ENCODE results near the gene IFNAR1.
"Not testable (repeated sequence)": the region's sequence is repeated elsewhere in the genome, so short reads cannot be mapped to it uniquely, and the experiment has no call there.

IFNAR1 gene

GRCh38 chr21:33350676-33351075 is 25.9 kb downstream of the IFNAR1 start:
- DNase-seq, result no peak

GRCh38 chr21:33355355-33355754 is 30.6 kb downstream of the IFNAR1 start:
- DNase-seq, result no peak

DNA sequence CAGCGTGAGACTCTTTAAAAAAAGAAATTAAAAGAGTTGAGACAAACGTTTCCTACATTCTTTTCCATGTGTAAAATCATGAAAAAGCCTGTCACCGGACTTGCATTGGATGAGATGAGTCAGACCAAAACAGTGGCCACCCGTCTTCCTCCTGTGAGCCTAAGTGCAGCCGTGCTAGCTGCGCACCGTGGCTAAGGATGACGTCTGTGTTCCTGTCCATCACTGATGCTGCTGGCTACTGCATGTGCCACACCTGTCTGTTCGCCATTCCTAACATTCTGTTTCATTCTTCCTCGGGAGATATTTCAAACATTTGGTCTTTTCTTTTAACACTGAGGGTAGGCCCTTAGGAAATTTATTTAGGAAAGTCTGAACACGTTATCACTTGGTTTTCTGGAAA is 31.2 kb downstream of the IFNAR1 start:
- no peak for DNase-seq

DNA sequence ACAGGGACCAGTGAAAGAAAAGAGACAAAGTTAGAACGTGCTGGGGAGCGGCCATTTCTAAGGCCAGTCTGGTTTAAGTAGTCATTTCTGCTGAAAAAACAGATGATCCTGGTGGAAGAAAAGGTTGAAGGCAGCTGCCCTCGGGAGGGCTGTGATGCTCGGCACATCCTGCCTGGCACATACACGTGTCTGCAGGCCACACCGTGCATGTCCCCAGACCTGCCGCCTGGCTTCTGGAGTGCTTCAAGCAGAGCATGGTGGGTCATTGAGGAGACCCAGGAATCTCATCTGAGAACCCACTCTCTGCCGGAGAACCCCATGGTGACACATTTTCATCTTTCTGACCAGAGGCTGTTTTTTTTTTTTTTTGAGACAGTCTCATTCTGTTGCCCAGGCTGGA is 32.4 kb downstream of the IFNAR1 start:
- no peak for DNase-seq

DNA sequence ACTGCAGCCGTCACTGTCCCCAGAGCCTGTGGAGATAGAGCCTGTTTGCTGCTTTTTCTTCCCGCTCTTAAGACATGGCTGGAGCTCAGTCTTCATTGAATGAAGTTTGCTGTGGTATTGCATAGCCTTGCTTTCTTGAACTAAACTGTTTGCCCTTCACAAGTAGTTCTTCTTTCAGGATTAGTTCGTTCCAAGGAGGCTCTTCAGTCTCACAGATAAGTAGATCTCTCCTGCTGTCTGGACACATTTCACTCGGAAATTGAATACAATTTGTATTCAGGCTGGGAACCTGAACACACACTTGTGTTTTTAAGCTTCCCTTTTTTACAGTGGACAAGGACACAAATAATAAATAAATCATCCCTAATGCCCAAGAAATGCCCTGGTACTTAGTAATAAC is 34.7 kb downstream of the IFNAR1 start:
- no peak for DNase-seq

DNA sequence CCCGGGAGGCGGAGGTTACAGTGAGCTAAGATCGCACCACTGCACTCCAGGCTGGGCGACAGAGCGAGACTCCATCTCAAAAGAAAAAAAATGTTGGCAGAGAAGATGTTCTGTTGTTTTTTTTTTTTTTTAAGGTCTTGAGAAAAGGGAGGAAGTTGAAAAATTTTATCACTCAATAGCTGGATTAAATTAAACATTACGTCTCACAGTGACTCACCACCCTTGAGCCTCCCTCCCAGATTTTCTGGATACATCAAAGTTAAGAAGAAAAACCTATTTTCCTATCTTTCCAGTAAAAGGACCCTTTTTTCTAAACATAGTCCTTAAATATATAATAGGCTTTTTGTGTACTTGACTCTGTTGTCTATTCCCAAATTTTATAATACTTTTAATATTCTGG is 35.5 kb downstream of the IFNAR1 start:
- no peak for DNase-seq

DNA sequence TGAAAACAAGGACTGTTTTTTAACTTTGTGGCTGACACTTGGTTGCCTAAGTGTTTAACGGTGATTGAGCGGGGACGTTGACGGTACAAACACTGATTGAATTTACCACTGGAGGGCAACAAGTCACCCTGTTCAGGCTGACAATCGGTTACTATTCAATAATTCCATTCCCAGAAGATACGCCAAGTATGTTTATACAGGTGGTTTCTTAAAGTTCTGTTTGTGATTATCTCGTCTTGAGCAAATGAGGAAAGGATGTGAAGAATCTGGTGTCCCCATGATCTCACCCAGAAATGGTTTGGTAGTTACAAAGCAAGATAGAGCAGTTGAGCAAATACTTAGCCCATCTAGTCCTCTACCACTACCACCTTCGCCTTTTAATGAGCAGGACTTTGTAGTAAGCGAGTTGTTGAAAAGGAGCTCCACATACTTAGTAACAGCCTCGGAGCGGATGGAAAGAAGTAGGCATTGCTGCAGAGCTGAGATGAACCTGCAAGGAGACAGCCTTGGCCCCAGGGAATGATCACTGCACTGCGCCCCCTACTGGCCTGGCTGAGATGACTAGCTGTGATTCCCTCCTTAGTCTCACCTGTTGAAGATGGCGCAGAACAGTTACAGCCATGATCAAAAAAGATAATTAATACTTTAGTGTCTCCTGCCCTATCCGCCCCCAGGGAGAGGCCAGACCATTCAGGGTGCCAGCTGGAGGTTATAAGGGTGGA is 36.3 kb downstream of the IFNAR1 start:
- peak; percentile 63 for DNase-seq

GRCh38 chr21:33362044-33362555 is 37.3 kb downstream of the IFNAR1 start:
- DNase-seq, result no peak

GRCh38 chr21:33363911-33364609 is 39.3 kb downstream of the IFNAR1 start:
- not testable (repeated sequence) for DNase-seq

DNA sequence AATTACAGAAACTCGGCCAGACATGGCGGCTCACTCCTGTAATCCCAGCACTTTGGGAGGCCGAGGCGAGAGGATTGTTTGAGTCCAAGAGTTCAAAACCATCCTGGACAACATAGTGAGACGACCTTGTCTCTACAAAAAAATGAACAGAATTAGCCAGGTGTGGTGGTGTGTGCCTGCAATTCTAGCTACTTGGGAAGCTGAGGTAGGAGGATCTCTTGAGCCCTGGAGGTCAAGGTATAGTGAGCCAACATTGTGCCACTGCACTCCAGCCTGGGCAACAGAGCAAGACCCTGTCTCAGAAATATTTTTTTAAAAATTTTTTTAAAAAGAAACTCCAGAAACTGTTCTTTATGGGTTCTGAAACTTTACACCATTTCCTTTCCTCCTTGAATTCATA is 40.1 kb downstream of the IFNAR1 start:
- DNase-seq, result no peak

- DNase-seq, result no peak
Measured at GRCh38 chr21:33367309-33367973, 42.7 kb downstream of the IFNAR1 start.

- no peak for DNase-seq
Measured at GRCh38 chr21:33368124-33368523, 43.4 kb downstream of the IFNAR1 start.

DNA sequence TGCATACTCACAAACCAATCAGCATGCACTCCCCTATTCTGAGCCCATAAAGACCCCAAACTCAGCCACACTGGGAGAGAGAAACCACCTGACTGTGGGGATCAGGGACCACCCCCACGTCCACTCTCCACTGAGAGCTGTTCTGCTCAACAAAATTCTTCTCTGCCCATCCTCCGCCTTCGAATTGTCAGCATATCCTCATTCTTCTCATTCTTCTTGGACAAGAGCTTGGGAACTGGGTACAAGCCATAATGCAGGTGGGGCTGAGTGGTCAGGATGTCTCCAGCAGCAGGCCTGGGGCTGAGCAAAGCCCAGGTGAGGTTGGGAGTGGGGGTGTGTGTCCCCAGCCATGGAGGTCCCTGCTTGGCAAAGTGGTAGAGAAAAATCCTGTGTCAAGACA is 43.8 kb downstream of the IFNAR1 start:
- no peak for DNase-seq

DNA sequence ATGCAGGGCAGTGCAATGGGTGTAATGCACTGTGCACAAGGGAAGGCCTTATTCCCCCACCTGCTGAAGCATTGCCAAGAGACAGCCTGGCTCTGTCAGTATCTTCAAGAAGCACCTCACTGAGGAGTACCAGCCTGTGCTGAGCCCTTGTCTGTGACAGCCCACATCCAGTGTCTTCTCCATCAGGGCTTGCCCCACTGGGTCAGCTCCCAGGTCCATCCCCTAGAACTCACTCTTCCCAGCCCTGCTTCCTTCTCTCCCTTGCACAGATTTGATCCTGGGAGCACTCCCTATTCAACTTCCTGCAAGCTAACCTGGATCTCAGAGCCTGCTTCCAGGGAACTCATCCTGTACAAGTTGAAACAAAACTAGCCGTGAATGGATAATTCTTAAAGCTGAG is 44.8 kb downstream of the IFNAR1 start:
- DNase-seq, result no peak

DNA sequence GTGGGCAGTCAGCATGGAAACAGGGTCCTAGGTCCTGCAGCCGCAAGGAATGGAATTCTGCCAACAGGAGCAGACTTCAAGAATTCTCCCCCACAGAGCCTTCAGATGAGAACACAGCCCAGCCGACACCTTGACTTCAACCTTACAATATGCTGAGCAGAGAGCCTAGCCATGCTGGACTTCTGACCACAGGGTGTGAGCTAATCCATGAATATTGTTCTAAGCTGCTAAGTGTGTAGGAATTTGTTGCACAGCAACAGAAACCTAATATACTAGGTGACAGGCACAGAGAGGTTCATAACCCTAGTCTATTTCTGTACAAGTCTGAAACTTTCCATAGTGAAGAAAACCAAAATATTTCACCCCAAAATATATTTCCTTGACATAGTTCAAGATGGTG is 45.5 kb downstream of the IFNAR1 start:
- no peak for DNase-seq

GRCh38 chr21:33371366-33371765 is 46.6 kb downstream of the IFNAR1 start:
- DNase-seq, result no peak

DNA sequence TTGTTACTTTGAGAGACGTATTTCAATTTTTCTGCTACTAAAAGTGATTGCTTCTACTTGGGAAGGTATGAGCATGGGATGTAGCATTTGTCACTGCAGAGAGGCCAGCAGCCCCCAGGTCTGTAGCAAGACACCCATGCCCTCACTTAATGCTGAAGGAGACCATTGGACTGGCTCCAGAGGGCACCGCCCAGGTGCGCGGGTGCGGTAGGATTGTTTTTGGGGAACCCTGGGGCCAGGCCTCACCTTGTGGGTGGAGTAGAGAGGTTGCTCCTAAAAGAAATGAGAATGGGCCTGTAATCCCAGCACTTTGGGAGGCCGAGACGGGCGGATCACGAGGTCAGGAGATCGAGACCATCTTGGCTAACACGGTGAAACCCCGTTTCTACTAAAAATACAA is 47.8 kb downstream of the IFNAR1 start:
- no peak for DNase-seq

DNA sequence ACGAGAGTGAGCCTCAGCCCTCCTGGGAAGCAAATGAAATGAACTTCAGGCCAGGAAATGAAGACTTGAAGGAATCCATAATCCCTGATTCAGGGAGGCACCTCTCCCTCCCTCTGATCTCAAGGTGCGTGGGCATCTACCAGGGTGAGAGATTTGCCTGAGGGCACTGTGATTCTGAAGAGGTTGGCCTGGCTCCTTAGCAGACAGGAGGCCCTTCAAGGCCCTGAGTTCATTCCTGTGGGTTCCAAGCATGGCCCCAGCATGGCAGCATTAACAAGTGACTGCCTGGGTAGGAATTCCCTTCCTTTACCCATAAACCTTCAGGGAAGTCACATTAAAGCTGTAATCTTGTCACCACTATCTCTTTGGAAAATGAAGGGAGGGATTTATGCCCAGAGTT is 48.7 kb downstream of the IFNAR1 start:
- DNase-seq, result no peak

DNA sequence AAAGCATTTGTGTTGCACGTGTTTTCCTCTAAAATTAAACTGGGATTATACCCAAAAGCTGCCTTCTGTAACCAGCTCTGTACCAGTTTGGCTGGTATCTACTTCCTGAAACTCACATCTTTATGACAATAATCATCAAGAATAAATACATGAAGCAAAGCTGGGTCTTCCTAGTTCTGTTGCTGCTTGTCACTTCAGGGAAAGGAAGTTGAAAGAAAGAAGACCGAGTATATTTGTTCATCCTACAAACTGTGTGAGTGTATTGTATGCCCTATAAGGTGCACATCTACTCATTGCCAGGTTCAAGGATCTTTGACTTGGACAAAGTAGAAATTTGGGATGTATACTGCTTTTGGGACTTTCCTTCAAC is 49.3 kb downstream of the IFNAR1 start:
- DNase-seq, result no peak

DNA sequence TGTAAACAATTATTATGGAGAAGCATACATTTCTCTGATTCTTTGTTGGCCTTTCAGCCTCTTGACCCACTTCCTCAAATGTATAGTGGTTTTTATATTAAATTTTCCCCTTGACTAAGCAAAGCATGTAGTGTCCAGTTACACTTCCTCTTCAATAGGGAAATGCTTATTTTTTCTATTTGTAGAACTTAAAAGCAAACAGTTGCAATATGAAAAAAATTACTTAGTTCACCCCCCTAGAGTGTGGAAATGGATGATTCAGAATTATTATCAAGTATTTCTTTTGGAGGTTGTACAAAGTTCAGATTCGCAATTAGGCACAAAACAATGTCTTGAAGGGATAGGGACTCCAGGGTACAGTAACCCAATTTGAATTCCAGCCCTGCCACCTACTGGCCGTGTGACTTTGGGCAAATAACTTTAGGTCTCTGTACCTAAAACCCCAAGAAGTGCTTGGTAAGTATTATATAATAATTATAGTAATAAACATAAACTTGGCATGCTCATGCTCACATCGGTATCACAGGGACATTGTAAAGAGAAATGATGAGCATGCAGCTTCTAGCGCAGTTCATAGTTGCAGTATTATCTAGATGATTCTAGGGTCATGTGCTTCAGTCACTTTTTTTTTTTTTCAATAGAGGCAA is 49.8 kb downstream of the IFNAR1 start:
- no peak for DNase-seq

DNA sequence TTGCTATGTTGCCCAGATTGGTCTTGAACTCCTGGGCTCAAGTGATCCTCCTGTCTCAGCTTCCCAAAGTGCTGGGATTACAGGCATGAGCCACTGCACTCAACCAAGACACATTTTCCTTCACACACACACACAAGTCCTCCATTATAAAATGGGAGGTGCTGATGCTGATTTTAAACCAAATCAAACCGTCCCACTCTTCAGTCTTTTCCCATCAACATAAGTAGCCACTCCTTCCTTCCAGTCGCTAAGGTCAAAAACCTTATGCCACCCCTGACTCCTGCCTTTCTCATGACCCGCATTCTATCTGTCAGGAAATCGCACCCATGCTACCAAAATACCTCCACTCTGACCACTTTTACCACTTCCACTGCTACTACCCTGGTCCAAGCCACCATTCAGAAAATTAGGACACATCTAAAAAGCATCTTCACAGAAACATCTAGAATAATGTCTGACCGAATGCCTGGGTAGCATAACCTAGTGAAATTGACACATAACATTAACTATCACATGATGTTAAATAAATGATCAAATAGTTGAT is 50.4 kb downstream of the IFNAR1 start:
- DNase-seq, result no peak

GRCh38 chr21:33377221-33377920 is 52.6 kb downstream of the IFNAR1 start:
- DNase-seq, result no peak

DNA sequence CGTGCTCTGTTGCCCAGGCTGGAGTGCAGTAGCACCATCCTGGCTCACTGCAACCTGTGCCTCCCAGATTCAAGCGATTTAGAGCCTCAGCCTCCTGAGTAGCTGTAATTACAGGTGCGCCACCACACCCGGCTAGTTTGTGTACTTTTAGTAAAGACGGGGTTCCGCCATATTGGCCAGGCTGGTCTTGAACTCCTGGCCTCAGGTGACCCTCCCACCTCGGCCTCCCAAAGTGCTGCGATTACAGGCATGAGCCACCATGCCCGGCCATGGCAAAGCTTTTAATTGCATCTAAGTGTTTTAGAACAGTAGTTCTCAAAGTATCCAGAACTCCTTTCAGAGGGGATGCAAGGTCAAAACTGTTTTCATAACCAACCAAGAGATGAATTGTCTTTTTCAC is 53.3 kb downstream of the IFNAR1 start:
- no peak for DNase-seq
